ENCODE measurements around the gene KLHL28. TPM values are rescaled to one million over a fixed set of nuclear protein-coding genes. Genes with fewer than 3 reads are reported as not detected.

KLHL28 gene
- total and polyA plus RNA-seq, 2 donors (not counting 3 experiments of a cell fraction or from before 2014, with no cell fraction given): 2.9 to 7.3 TPM

DNA sequence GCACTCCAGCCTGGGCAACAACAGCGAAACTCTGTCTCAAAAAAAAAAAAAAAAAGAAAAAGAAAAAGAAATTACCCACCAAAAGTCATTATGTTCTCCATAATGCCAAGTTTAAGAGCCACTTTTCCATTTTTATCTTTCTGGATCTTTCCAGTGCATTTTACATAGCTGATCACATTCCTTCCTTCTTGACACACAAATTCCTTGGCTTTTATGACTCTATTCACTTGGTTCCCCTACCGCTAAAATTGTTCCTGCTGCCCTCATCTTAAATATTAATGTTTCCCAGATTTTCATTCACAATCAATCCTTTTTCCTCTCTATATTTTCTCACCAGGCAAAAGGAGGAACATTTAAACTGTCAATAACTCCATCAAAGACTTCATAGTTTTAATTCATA, 20.2 kb downstream of the KLHL28 start:
- TF ChIP-seq MYC (IDR thresholded peaks at IDR 0.05; ENCODE audit: low read depth, low read length): no peak
- no peak for TF ChIP-seq MAX (IDR thresholded peaks at IDR 0.05; ENCODE audit: insufficient read depth, insufficient read length)
- no peak for TF ChIP-seq POLR2A (IDR thresholded peaks at IDR 0.05; ENCODE audit: low read depth, low read length)
- TF ChIP-seq FOS (IDR thresholded peaks at IDR 0.05; ENCODE audit: borderline replicate concordance, insufficient read depth, low read length): no peak
- TF ChIP-seq JUN (IDR thresholded peaks at IDR 0.05; ENCODE audit: borderline replicate concordance, insufficient read depth, insufficient read length, low read depth): no peak
- no peak for TF ChIP-seq GATA2 (IDR thresholded peaks at IDR 0.05; ENCODE audit: insufficient read depth, insufficient read length, low read depth, low read length)
- TF ChIP-seq, protein P1, sequence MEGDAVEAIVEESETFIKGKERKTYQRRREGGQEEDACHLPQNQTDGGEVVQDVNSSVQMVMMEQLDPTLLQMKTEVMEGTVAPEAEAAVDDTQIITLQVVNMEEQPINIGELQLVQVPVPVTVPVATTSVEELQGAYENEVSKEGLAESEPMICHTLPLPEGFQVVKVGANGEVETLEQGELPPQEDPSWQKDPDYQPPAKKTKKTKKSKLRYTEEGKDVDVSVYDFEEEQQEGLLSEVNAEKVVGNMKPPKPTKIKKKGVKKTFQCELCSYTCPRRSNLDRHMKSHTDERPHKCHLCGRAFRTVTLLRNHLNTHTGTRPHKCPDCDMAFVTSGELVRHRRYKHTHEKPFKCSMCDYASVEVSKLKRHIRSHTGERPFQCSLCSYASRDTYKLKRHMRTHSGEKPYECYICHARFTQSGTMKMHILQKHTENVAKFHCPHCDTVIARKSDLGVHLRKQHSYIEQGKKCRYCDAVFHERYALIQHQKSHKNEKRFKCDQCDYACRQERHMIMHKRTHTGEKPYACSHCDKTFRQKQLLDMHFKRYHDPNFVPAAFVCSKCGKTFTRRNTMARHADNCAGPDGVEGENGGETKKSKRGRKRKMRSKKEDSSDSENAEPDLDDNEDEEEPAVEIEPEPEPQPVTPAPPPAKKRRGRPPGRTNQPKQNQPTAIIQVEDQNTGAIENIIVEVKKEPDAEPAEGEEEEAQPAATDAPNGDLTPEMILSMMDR (IDR thresholded peaks at IDR 0.05; ENCODE audit: extremely low read depth in 1 of 2, insufficient read depth in 1 of 2, low read depth in 1 of 2, low read length in 2 of 2): no peak
- TF ChIP-seq EZH2 (IDR thresholded peaks at IDR 0.05; ENCODE audit: borderline replicate concordance, low read depth, low read length, severe bottlenecking): no peak
- TF ChIP-seq POLR2AphosphoS5 (IDR thresholded peaks at IDR 0.05; ENCODE audit: insufficient read depth, low read depth, low read length): no peak
- Histone ChIP-seq H3K27me3 (ENCODE audit: control insufficient read depth in 2 of 2, insufficient read depth in 2 of 2, low read length in 2 of 2) (no peaks in the 10 kb centered on the region), H2AFZ (ENCODE audit: low read depth, low read length) (no peak overlapping the region), H3K4me1 (ENCODE audit: control insufficient read depth, extremely low read depth, insufficient read depth, low read length) (no peaks in the 10 kb centered on the region), H4K20me1 (replicated peaks; ENCODE audit: control insufficient read depth, extremely low read depth, insufficient read depth, low read length) (peaks cover 3% of the 10 kb centered on the region), H3K79me2 (ENCODE audit: control insufficient read depth, insufficient read depth, low read length) (no peaks in the 10 kb centered on the region), H3K9ac (replicated peaks; ENCODE audit: extremely low read depth, insufficient read depth, low read length) (no peak overlapping the region), H3K27ac (ENCODE audit: insufficient read depth, low read depth, low read length) (no peak overlapping the region), H3K4me3 (replicated peaks in 1 of 3; ENCODE audit: insufficient read depth in 1 of 3, low read depth in 1 of 3, low read length in 3 of 3) (no peak overlapping the region), H3K36me3 (ENCODE audit: control insufficient read depth in 2 of 2, extremely low read depth in 1 of 2, insufficient read depth in 2 of 2, low read length in 2 of 2) (peaks cover 9 to 10% of the 10 kb centered on the region in 2 experiments), H3K4me2 (ENCODE audit: insufficient read depth, low read length) (no peak overlapping the region), H3K9me3 (replicated peaks; ENCODE audit: control insufficient read depth, insufficient read depth, low read length) (no peaks in the 10 kb centered on the region), H3K9me1 (replicated peaks; ENCODE audit: control insufficient read depth, extremely low read depth, insufficient read depth, low read length) (no peaks in the 10 kb centered on the region)
- CTCF ChIA-PET: interaction anchor here (0.7 kb wide), 1 partner anchor 16 kb away, joined by 3 read pairs; no protein-coding TSS in a partner anchor
- FAIRE-seq (no peak), DNase-seq (ENCODE audit: low read depth, low spot score) (no peak)
- POLR2A ChIA-PET: no interaction called here
- dilution Hi-C loops (cut with MboI; ENCODE audit: extremely low pct_ligation_motif_present, low sequenced_read_pairs): no loop called here
- intact Hi-C loops (cut with micrococcal nuclease): no loop called here
- BruUV-seq (replicated peaks): no TSS peak

Measured in endothelial cell of umbilical vein (primary cell).